HEK293 (cell line): Measurements from ENCODE around the gene ZNF184.

ENCODE experiments used
- BCL11B ChIP-seq: fragments of 450-650 bp; formaldehyde crosslinking; IDR thresholded peaks from 2 replicates; pipeline ENCODE4 v1.5.1; 2016; ENCODE audit warnings: low read depth, missing biosample characterization, missing genetic modification characterization
- CTCF ChIP-seq: fragments of 450-650 bp; formaldehyde crosslinking; IDR thresholded peaks from 2 replicates; pipeline ENCODE4 v1.5.1; 2016; ENCODE audit warnings: missing biosample characterization, missing genetic modification characterization
- KLF8 ChIP-seq: fragments of 450-650 bp; formaldehyde crosslinking; IDR thresholded peaks from 2 replicates; pipeline ENCODE4 v1.5.1; 2016; ENCODE audit warnings: missing biosample characterization, missing genetic modification characterization
- KLF9 ChIP-seq: fragments of 450-650 bp; formaldehyde crosslinking; IDR thresholded peaks from 2 replicates; pipeline ENCODE4 v1.5.1; 2016; ENCODE audit warnings: missing biosample characterization, missing genetic modification characterization, low read depth
- PBX3 ChIP-seq: sonication (generic); formaldehyde crosslinking; IDR thresholded peaks from 2 replicates; pipeline ENCODE4 v1.8.1; 2022; ENCODE audit warnings: mild to moderate bottlenecking, moderate library complexity, missing genetic modification reagents
- PRDM2 ChIP-seq: fragments of 450-650 bp; formaldehyde crosslinking; IDR thresholded peaks from 2 replicates; pipeline ENCODE4 v1.5.1; 2016; ENCODE audit warnings: missing biosample characterization, missing genetic modification characterization, borderline replicate concordance
- SETDB1 ChIP-seq: IDR thresholded peaks from one replicate; pipeline ENCODE4 v1.6.1; 2017; ENCODE audit warnings: mild to moderate bottlenecking, low read length, moderate library complexity, mixed read lengths; ENCODE audit not compliant: insufficient read length
- TCF7L2 ChIP-seq: IDR thresholded peaks from 2 replicates; pipeline ENCODE4 v1.6.1; 2011; ENCODE audit warnings: low read depth, mild to moderate bottlenecking, inconsistent platforms, low read length, moderate library complexity, borderline replicate concordance
- ZBTB49 ChIP-seq: fragments of 450-650 bp; formaldehyde crosslinking; IDR thresholded peaks from 2 replicates; pipeline ENCODE4 v1.5.1; 2016; ENCODE audit warnings: missing biosample characterization, missing genetic modification characterization, low read depth
- ZBTB6 ChIP-seq: fragments of 450-650 bp; formaldehyde crosslinking; IDR thresholded peaks from 2 replicates; pipeline ENCODE4 v1.5.1; 2017; ENCODE audit warnings: missing biosample characterization, missing genetic modification characterization
- ZBTB7A ChIP-seq: fragments of 450-650 bp; formaldehyde crosslinking; IDR thresholded peaks from 2 replicates; pipeline ENCODE4 v1.5.1; 2016; ENCODE audit warnings: low read depth, missing biosample characterization, missing genetic modification characterization
- ZFHX2 ChIP-seq: fragments of 450-650 bp; formaldehyde crosslinking; conservative IDR thresholded peaks from 2 replicates; pipeline ENCODE4 v1.5.1; 2016; ENCODE audit warnings: missing biosample characterization, missing genetic modification characterization
- ZFP37 ChIP-seq: fragments of 450-650 bp; formaldehyde crosslinking; IDR thresholded peaks from 2 replicates; pipeline ENCODE4 v1.5.1; 2016; ENCODE audit warnings: missing biosample characterization, missing genetic modification characterization
- ZFP41 ChIP-seq: fragments of 450-650 bp; formaldehyde crosslinking; IDR thresholded peaks from 2 replicates; pipeline ENCODE4 v1.5.1; 2016; ENCODE audit warnings: missing biosample characterization, missing genetic modification characterization, borderline replicate concordance
- ZIC2 ChIP-seq: fragments of 450-650 bp; formaldehyde crosslinking; IDR thresholded peaks from 2 replicates; pipeline ENCODE4 v1.5.1; 2016; ENCODE audit warnings: missing biosample characterization, missing genetic modification characterization
- ZNF311 ChIP-seq: fragments of 450-650 bp; formaldehyde crosslinking; IDR thresholded peaks from 2 replicates; pipeline ENCODE4 v1.5.1; 2017; ENCODE audit warnings: missing biosample characterization, missing genetic modification characterization, borderline replicate concordance
- ZNF416 ChIP-seq: fragments of 450-650 bp; formaldehyde crosslinking; IDR thresholded peaks from 2 replicates; pipeline ENCODE4 v1.5.1; 2016; ENCODE audit warnings: missing biosample characterization, missing genetic modification characterization
- ZNF423 ChIP-seq: fragments of 450-650 bp; formaldehyde crosslinking; IDR thresholded peaks from 2 replicates; pipeline ENCODE4 v1.5.1; 2016; ENCODE audit warnings: missing biosample characterization, missing genetic modification characterization
- ZNF514 ChIP-seq: fragments of 450-650 bp; formaldehyde crosslinking; IDR thresholded peaks from 2 replicates; pipeline ENCODE4 v1.5.1; 2016; ENCODE audit warnings: missing biosample characterization, missing genetic modification characterization
- ZNF529 ChIP-seq: fragments of 450-650 bp; formaldehyde crosslinking; IDR thresholded peaks from 2 replicates; pipeline ENCODE4 v1.5.1; 2017; ENCODE audit warnings: missing genetic modification characterization, missing biosample characterization; ENCODE audit not compliant: insufficient replicate concordance
- ZNF558 ChIP-seq: fragments of 450-650 bp; formaldehyde crosslinking; IDR thresholded peaks from 2 replicates; pipeline ENCODE4 v1.5.1; 2016; ENCODE audit warnings: missing biosample characterization, missing genetic modification characterization
- ZNF561 ChIP-seq: fragments of 450-650 bp; IDR thresholded peaks from 2 replicates; pipeline ENCODE4 v1.5.1; 2018; ENCODE audit warnings: missing biosample characterization, missing genetic modification characterization, borderline replicate concordance
- ZNF596 ChIP-seq: fragments of 450-650 bp; IDR thresholded peaks from 2 replicates; pipeline ENCODE4 v1.5.0; 2018; ENCODE audit warnings: missing biosample characterization, mild to moderate bottlenecking, missing genetic modification characterization, moderate library complexity
- ZNF621 ChIP-seq: fragments of 450-650 bp; formaldehyde crosslinking; IDR thresholded peaks from 2 replicates; pipeline ENCODE4 v1.5.1; 2017; ENCODE audit warnings: missing biosample characterization, missing genetic modification characterization
- ZNF664 ChIP-seq: fragments of 450-650 bp; formaldehyde crosslinking; IDR thresholded peaks from 2 replicates; pipeline ENCODE4 v1.5.1; 2016; ENCODE audit warnings: missing biosample characterization, missing genetic modification characterization
- ZNF677 ChIP-seq: fragments of 450-650 bp; IDR thresholded peaks from 2 replicates; pipeline ENCODE4 v1.5.0; 2018; ENCODE audit warnings: missing biosample characterization, mild to moderate bottlenecking, missing genetic modification characterization, moderate library complexity
- ZNF76 ChIP-seq: fragments of 450-650 bp; formaldehyde crosslinking; IDR thresholded peaks from 2 replicates; pipeline ENCODE4; 2016; ENCODE audit warnings: low read depth, missing biosample characterization, missing genetic modification characterization, borderline replicate concordance

ZNF184 gene

GRCh38 chr6:27518881-27519795 is 46.2 kb upstream of the ZNF184 start (continued):
- TF ChIP-seq ZFP41 (tag by site-specific recombination) (no peak), ZBTB49 (tag by site-specific recombination) (no peak), ZNF677 (tag by site-specific recombination) (no peak), KLF8 (tag by site-specific recombination) (0 out of 2 replicates have a peak, but pooled peaks have one; percentile 33), CTCF (tag by site-specific recombination) (peak; percentile 52; the same call in 1 of the 2 replicates), ZNF558 (peak; percentile 50), ZNF76 (tag by site-specific recombination) (no peak), KLF9 (tag by site-specific recombination) (no peak), ZNF514 (tag by site-specific recombination) (no peak), PRDM2 (tag by site-specific recombination) (no peak), ZNF596 (tag by site-specific recombination) (no peak), ZFHX2 (tag by site-specific recombination) (no peak), PBX3 (CRISPR knock-in tag) (0 out of 2 replicates have a peak, but pooled peaks have one; percentile 40), ZNF529 (tag by site-specific recombination) (no peak), SETDB1 (no peak), ZNF561 (tag by site-specific recombination) (peak; percentile 13; the same call in 1 of the 2 replicates), ZNF664 (tag by site-specific recombination) (no peak), ZNF423 (tag by site-specific recombination) (no peak), BCL11B (tag by site-specific recombination) (no peak), ZNF416 (no peak), ZFP37 (tag by site-specific recombination) (peak; percentile 89), ZNF621 (tag by site-specific recombination) (no peak), ZBTB6 (tag by site-specific recombination) (peak; percentile 39; the same call in 1 of the 2 replicates), ZBTB7A (tag by site-specific recombination) (no peak), ZIC2 (tag by site-specific recombination) (no peak), ZNF311 (tag by site-specific recombination) (no peak), TCF7L2 (no peak)
